ENCODE data around the gene LYSMD2. TPM values are rescaled to one million over a fixed set of nuclear protein-coding genes. Genes with fewer than 3 reads are reported as not detected.

The LYSMD2 gene
- total and polyA plus RNA-seq, 9 of the 15 experiments (the other 6 are each of a cell fraction or from before 2014, with no cell fraction given): 4.3 to 30.3 (median 9.8) TPM

- TF ChIP-seq IRF1 (CRISPR knock-in tag; IDR thresholded peaks at IDR 0.05; ENCODE audit: borderline replicate concordance) (peak; percentile 86; the same call in 1 of the 2 replicates), ERF (CRISPR knock-in tag; IDR thresholded peaks at IDR 0.05) (0 out of 2 replicates have a peak, but pooled peaks have one; percentile 59), ETS1 (conservative IDR thresholded peaks at IDR 0.05; ENCODE audit: control insufficient read depth, low read depth, low read length) (peak; percentile 77; the same call in 1 of the 2 replicates), FOXK2 (conservative IDR thresholded peaks at IDR 0.05 in 1 of 2, IDR thresholded peaks at IDR 0.05 in 1 of 2; ENCODE audit: low read depth in 2 of 2) (peak; percentile 21 to 57; a peak in 1 of 4 replicates), ZNF639 (CRISPR knock-in tag; conservative IDR thresholded peaks at IDR 0.05 in 1 of 2, IDR thresholded peaks at IDR 0.05 in 1 of 2) (peak in 1 of 2 experiments; percentile 83; a peak in 2 of 4 replicates), ZKSCAN1 (IDR thresholded peaks at IDR 0.05; ENCODE audit: low read depth, low read length) (peak; percentile 76; the same call in 1 of the 2 replicates), CREB1 (IDR thresholded peaks at IDR 0.05) (peak; percentile 97), CREB1 (CRISPR knock-in tag; IDR thresholded peaks at IDR 0.05) (peak; percentile 98), NRF1 (conservative IDR thresholded peaks at IDR 0.05 in 1 of 2, IDR thresholded peaks at IDR 0.05 in 1 of 2) (peak; percentile 92 to 94), RB1 (IDR thresholded peaks at IDR 0.05; ENCODE audit: low read depth) (peak; percentile 98), TCF7 (IDR thresholded peaks at IDR 0.05; ENCODE audit: borderline replicate concordance) (no peak), TEAD4 (IDR thresholded peaks at IDR 0.05; ENCODE audit: low read length) (peak; percentile 29; the same call in 1 of the 2 replicates), TEAD4 (CRISPR knock-in tag; IDR thresholded peaks at IDR 0.05; ENCODE audit: borderline replicate concordance) (no peak), SMARCB1 (IDR thresholded peaks at IDR 0.05; ENCODE audit: insufficient read length, low read depth) (peak; percentile 99), RBFOX2 (IDR thresholded peaks at IDR 0.05; ENCODE audit: low read depth, low read length) (peak; percentile 47; the same call in 1 of the 2 replicates), VEZF1 (CRISPR knock-in tag; IDR thresholded peaks at IDR 0.05) (peak; percentile 64; the same call in 1 of the 2 replicates), ASH1L (IDR thresholded peaks at IDR 0.05; ENCODE audit: borderline replicate concordance, low read depth, partially characterized antibody) (no peak), TCF3 (CRISPR knock-in tag; IDR thresholded peaks at IDR 0.05) (peak; percentile 66), DIDO1 (tag; IDR thresholded peaks at IDR 0.05; ENCODE audit: low read depth) (peak; percentile 65), TRIM24 (IDR thresholded peaks at IDR 0.05) (peak in 1 of 2 experiments; percentile 57; a peak in 1 of 4 replicates), MLLT1 (IDR thresholded peaks at IDR 0.05) (peak in 1 of 2 experiments; percentile 64; a peak in 2 of 4 replicates)
Observed at GRCh38 chr15:51681303-51681963, 56.0 kb downstream of the LYSMD2 start, which contains the start of gene SCG3 (continued).

Measured in K562 (cell line).